GM12801 (cell line): ENCODE results near the gene HIVEP3.

Source experiments
- TF ChIP-seq, protein P1 (sequence below): IDR thresholded peaks from one replicate; pipeline ENCODE4 v1.5.1; 2011; ENCODE audit warnings: control low read depth; ENCODE audit not compliant: insufficient read length; ENCODE audit errors: extremely low read depth

HIVEP3 gene

DNA sequence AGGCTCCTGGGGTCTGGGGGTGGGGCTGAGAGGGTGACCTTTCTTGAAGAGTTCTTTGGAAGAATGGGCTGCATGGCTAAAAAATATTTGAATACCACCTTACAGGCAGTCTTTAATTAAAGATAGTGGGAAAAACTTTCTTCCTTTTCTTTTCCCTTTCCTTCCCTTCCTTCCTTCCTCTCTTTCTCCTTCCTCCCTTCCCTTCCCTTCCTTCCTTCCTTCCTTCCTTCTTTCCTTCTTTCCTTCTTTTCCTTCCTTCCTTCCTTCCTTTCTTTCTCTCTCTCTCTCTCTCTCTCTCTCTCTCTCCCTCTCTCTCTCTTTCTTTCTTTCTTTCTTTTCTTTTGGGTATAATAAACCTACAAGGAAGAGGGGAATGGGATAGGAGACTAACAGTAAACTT is 356.4 kb downstream of the HIVEP3 start:
- TF ChIP-seq, protein P1, sequence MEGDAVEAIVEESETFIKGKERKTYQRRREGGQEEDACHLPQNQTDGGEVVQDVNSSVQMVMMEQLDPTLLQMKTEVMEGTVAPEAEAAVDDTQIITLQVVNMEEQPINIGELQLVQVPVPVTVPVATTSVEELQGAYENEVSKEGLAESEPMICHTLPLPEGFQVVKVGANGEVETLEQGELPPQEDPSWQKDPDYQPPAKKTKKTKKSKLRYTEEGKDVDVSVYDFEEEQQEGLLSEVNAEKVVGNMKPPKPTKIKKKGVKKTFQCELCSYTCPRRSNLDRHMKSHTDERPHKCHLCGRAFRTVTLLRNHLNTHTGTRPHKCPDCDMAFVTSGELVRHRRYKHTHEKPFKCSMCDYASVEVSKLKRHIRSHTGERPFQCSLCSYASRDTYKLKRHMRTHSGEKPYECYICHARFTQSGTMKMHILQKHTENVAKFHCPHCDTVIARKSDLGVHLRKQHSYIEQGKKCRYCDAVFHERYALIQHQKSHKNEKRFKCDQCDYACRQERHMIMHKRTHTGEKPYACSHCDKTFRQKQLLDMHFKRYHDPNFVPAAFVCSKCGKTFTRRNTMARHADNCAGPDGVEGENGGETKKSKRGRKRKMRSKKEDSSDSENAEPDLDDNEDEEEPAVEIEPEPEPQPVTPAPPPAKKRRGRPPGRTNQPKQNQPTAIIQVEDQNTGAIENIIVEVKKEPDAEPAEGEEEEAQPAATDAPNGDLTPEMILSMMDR, result no peak

DNA sequence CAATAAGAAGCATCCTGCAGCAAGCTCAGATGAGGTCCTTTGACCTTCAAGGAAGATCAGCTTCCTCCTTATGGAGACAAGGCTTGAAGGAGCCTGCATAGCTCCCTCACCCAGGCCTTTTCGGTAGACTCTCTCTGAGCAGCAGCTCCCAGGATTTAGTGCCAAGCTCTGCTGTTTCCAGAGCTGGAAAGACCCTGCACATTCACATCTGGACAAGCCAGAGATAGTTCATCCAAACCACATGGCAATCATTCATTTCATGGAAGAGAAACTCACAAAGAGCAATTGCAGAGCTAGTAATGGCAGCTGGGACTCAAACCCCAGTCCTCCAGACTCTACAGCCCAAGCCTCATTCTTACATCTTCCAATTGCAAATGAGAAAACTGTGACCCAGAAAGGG is 357.8 kb downstream of the HIVEP3 start:
- TF ChIP-seq, protein P1, result no peak

DNA sequence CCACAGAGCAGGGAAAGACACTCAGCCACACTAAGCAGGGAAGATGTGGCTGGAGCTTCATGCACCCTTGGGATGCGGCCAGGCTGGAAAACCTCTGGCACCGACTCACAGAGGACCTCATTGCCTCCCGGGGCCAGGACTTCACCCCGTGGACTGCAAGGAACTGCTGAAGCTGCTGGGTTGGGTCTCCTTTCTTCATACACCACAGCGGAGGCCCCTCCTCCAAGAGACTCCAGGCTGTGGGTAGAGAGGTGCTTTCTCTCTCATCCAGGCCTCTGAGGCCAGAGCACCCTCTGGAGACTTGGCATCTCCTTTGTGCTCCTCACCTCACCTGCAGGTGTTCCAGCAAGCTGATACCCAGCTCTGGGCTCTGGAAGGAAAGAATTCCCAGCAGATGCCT is 358.2 kb downstream of the HIVEP3 start:
- TF ChIP-seq, protein P1, result no peak

DNA sequence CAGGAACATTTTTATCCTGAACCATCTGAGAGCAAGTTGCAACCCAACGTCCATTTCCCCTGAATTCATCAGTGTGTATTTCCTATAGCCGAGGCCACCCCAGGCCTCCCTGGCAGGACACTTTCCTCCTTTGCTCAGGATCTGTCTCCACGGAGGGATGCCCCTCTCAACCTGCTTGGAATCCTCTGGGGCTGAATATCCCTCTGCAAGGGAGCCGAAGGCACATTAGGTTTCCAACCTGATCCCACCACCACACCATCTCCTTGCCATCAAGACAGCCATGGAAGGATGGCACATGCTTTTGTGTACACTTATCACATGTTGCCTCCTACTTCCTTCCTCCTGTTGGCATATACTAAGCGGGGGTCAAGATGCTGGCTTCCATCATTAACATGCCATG is 359.4 kb downstream of the HIVEP3 start:
- TF ChIP-seq, protein P1, result no peak

DNA sequence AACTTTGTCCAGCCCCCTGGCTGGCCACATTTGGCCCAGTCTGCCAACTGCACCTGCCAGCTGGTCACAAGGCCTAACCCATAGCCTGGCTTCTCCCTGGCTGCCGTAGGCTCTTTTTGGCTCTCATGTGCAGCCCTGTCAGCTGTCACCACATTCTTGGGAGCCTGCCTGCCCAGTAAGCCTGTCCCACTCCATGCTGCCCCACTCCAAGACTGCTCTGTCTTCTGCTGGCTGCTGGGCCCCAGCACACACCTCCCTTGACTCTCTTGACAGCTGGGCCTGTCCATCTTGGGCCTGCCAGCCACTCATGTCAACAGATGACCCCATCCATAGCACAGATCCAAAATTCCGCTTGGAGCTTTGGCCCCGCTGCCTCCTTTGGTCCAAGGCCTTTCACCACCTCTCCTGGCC is 360.0 kb downstream of the HIVEP3 start:
- TF ChIP-seq, protein P1, result no peak

- TF ChIP-seq, protein P1, result no peak
Observed at GRCh38 chr1:41557751-41558455, 360.8 kb downstream of the HIVEP3 start.

DNA sequence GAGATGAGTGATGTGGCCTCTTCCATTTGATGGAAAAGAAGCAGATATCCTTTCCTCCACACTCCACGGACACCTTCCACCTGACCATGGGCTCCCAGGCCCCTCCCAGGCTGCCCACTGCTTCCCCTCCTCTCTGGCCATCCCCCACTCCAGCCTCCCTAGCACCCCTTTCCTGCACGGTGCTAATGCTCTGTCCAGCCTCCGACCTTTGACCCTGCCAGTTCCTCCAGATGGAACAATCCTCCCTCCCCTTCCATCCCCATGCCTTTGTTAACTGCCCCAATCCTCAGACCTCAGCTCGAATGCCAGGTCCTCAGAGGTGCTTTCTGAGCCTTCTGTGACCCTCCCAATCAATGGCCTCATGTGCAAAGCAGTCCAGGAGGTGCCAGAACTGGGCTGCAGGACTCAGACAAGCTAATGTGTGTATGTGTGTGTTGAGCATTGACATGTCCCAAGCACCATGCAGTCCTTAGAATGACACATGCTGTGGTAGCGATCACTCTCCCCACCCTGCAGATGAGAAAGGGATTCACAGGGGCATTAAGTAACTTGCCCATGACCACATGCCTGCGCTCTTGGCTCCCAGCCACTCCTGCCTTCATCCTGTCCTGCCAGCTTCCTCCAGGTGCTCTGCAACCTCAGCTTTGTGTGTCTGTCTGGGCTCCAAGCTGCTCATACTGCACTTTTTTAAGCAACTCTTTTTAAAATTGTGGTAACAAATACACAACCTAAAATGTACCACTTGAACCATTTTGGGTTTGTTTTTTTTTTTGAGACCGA is 370.8 kb downstream of the HIVEP3 start:
- TF ChIP-seq, protein P1, result no peak
